HUES48 (cell line): ENCODE data around the gene POC1B.

Experiments used
- H3K27ac ChIP-seq: one replicate; pipeline ENCODE4 v1.7.0; 2013; ENCODE audit warnings: low read depth, low read length, inconsistent platforms
- H3K27me3 ChIP-seq: 2 replicates; pipeline ENCODE4 v1.6.1; 2013; ENCODE audit warnings: mild to moderate bottlenecking, low read length; ENCODE audit not compliant: control insufficient read depth, insufficient read depth
- H3K36me3 ChIP-seq: 2 replicates; pipeline ENCODE4 v1.6.1; 2013; ENCODE audit warnings: low read length; ENCODE audit not compliant: control insufficient read depth, insufficient read depth
- H3K4me1 ChIP-seq: 2 replicates; pipeline ENCODE4 v1.6.1; 2013; ENCODE audit warnings: mild to moderate bottlenecking, low read length; ENCODE audit not compliant: control insufficient read depth, insufficient read depth
- H3K4me3 ChIP-seq: 2 replicates; pipeline ENCODE4 v1.5.1; 2013; ENCODE audit warnings: mild to moderate bottlenecking, low read depth, low read length
- H3K9ac ChIP-seq: 2 replicates; pipeline ENCODE4 v1.6.1; 2013; ENCODE audit warnings: mild to moderate bottlenecking, low read depth, low read length, moderate library complexity
- H3K9me3 ChIP-seq: 2 replicates; pipeline ENCODE4 v1.6.1; 2013; ENCODE audit warnings: low read length; ENCODE audit not compliant: control insufficient read depth, insufficient read depth

Gene POC1B

GRCh38 chr12:89476232-89476631 is 49.6 kb downstream of the POC1B start:
- H3K27ac ChIP-seq = no peak overlapping the region
- no peaks in the 10 kb centered on the region for H3K36me3 ChIP-seq
- H3K27me3 ChIP-seq = no peaks in the 10 kb centered on the region
- H3K4me3 ChIP-seq = no peak overlapping the region
- no peaks in the 10 kb centered on the region for H3K9me3 ChIP-seq
- H3K9ac ChIP-seq = no peak overlapping the region
- H3K4me1 ChIP-seq = no peaks in the 10 kb centered on the region

GRCh38 chr12:89475203-89475990 is 50.5 kb downstream of the POC1B start:
- Histone ChIP-seq H3K27me3 (no peaks in the 10 kb centered on the region), H3K9me3 (no peaks in the 10 kb centered on the region), H3K36me3 (no peaks in the 10 kb centered on the region), H3K4me1 (no peaks in the 10 kb centered on the region), H3K4me3 (no peak overlapping the region), H3K9ac (no peak overlapping the region), H3K27ac (no peak overlapping the region)

- no peak overlapping the region for H3K27ac ChIP-seq
- H3K9ac ChIP-seq = no peak overlapping the region
- no peaks in the 10 kb centered on the region for H3K27me3 ChIP-seq
- H3K9me3 ChIP-seq = no peaks in the 10 kb centered on the region
- H3K4me1 ChIP-seq = no peaks in the 10 kb centered on the region
- H3K36me3 ChIP-seq = no peaks in the 10 kb centered on the region
- H3K4me3 ChIP-seq = no peak overlapping the region
Measured at GRCh38 chr12:89474615-89475014, 51.2 kb downstream of the POC1B start.

- H3K9ac ChIP-seq = no peak overlapping the region
- no peaks in the 10 kb centered on the region for H3K36me3 ChIP-seq
- H3K27ac ChIP-seq = no peak overlapping the region
- H3K9me3 ChIP-seq = no peaks in the 10 kb centered on the region
- no peak overlapping the region for H3K4me3 ChIP-seq
- no peaks in the 10 kb centered on the region for H3K4me1 ChIP-seq
- H3K27me3 ChIP-seq = no peaks in the 10 kb centered on the region
Measured at GRCh38 chr12:89472508-89472907, 53.3 kb downstream of the POC1B start.

GRCh38 chr12:89470741-89471509 is 54.9 kb downstream of the POC1B start:
- H3K9me3 ChIP-seq = no peaks in the 10 kb centered on the region
- no peak overlapping the region for H3K9ac ChIP-seq
- no peaks in the 10 kb centered on the region for H3K27me3 ChIP-seq
- no peaks in the 10 kb centered on the region for H3K4me1 ChIP-seq
- no peaks in the 10 kb centered on the region for H3K36me3 ChIP-seq
- no peak overlapping the region for H3K27ac ChIP-seq
- no peak overlapping the region for H3K4me3 ChIP-seq

- Histone ChIP-seq H3K9me3 (no peaks in the 10 kb centered on the region), H3K9ac (no peak overlapping the region), H3K36me3 (no peaks in the 10 kb centered on the region), H3K27ac (no peak overlapping the region), H3K4me1 (no peaks in the 10 kb centered on the region), H3K27me3 (no peaks in the 10 kb centered on the region), H3K4me3 (no peak overlapping the region)
Measured at GRCh38 chr12:89469361-89469760, 56.5 kb downstream of the POC1B start.

- Histone ChIP-seq H3K27me3 (no peaks in the 10 kb centered on the region), H3K4me3 (no peak overlapping the region), H3K9ac (no peak overlapping the region), H3K4me1 (no peaks in the 10 kb centered on the region), H3K27ac (no peak overlapping the region), H3K36me3 (no peaks in the 10 kb centered on the region), H3K9me3 (no peaks in the 10 kb centered on the region)
Measured at GRCh38 chr12:89468648-89469326, 57.1 kb downstream of the POC1B start.

- Histone ChIP-seq H3K36me3 (no peaks in the 10 kb centered on the region), H3K4me1 (no peaks in the 10 kb centered on the region), H3K27ac (no peak overlapping the region), H3K4me3 (no peak overlapping the region), H3K27me3 (no peaks in the 10 kb centered on the region), H3K9me3 (no peaks in the 10 kb centered on the region), H3K9ac (no peak overlapping the region)
Measured at GRCh38 chr12:89468017-89468416, 57.8 kb downstream of the POC1B start.

- Histone ChIP-seq H3K9me3 (no peaks in the 10 kb centered on the region), H3K4me3 (no peak overlapping the region), H3K36me3 (no peaks in the 10 kb centered on the region), H3K9ac (no peak overlapping the region), H3K27ac (no peak overlapping the region), H3K27me3 (no peaks in the 10 kb centered on the region), H3K4me1 (no peaks in the 10 kb centered on the region)
Measured at GRCh38 chr12:89464974-89465592, 60.8 kb downstream of the POC1B start.

- Histone ChIP-seq H3K9ac (no peak overlapping the region), H3K36me3 (no peaks in the 10 kb centered on the region), H3K4me1 (no peaks in the 10 kb centered on the region), H3K4me3 (no peak overlapping the region), H3K27me3 (no peaks in the 10 kb centered on the region), H3K9me3 (no peaks in the 10 kb centered on the region), H3K27ac (no peak overlapping the region)
Measured at GRCh38 chr12:89461649-89462612, 63.9 kb downstream of the POC1B start.
